NOMO-1 (cell line): ENCODE measurements around the gene PPP1R14C.
A peak's percentile ranks its signal among the peaks of the same experiment; 100 is the strongest.
"Not testable (repeated sequence)": the region's sequence is repeated elsewhere in the genome, so short reads cannot be mapped to it uniquely, and the experiment has no call there.

Experiments
- DNase-seq, 2 experiments: peaks; one replicate each; lab custom pipeline; 2025; ENCODE audit not compliant: unreplicated experiment in 2 of 2; lab: John Stamatoyannopoulos, UW

The PPP1R14C gene

DNA sequence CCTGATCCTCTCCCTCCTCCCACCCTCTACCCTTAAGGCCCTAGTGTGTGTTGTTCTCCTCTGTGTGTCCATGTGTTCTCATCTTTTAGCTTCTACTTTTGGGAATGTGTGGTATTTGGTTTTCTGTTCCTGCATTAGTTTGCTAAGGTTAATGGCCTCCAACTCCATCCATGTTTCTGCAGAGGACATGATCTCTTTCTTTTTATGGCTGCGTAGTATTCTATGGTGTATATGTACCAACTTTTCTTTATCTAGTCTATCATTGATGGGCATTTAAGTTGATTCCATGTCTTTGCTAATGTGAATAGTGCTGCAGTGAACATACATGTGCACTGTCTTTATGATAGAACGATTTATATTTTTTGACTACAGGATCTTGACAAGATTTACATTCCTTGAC lies 44.6 kb downstream of the PPP1R14C start:
- DNase-seq = not testable (repeated sequence)

GRCh38 chr6:150189122-150189521 lies 46.3 kb downstream of the PPP1R14C start:
- DNase-seq = no peak

DNA sequence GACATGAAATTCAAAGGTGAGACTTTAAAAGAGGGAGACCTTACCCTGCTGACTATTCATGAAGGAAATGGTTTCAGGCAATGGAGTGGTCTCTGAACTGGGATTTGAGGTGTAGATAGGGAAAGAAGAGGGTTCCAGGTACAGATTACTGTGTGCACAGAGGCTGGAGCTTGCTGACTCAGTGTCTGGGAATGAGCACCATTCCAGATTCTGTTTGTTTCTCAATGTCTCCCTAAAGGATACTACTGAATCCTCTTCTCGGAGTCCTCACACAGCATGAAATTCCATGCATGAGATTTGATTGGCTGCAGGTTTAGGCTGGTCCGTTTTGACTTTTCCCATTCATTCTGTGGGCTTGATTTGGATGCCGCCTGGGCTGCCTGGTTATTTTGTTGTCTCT lies 49.0 kb downstream of the PPP1R14C start:
- no peak for DNase-seq

DNA sequence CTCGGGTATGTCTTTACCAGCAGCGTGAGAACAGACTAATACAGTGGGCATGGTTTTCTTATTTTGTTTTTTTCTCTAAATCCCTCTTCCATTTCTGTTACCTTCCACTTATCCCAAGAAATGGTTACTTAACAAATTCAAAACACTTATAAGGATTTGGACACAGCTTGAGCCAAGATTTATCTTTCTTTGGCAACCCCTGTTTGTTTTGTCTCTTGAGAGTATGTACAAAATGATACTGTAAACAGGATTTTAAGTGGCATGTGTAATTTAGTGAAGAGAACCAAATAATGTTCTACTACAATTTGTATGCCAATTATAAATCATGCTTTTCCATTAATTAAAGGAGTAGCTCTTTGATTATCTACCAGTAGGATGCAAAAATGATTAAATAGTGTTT lies 51.4 kb downstream of the PPP1R14C start:
- no peak for DNase-seq

GRCh38 chr6:150195996-150196417 lies 53.2 kb downstream of the PPP1R14C start:
- peak; percentile 90 to 98 for DNase-seq

GRCh38 chr6:150196942-150197745 lies 54.3 kb downstream of the PPP1R14C start:
- DNase-seq = no peak

- no peak for DNase-seq
Observed at GRCh38 chr6:150198532-150198931, 55.7 kb downstream of the PPP1R14C start.

DNA sequence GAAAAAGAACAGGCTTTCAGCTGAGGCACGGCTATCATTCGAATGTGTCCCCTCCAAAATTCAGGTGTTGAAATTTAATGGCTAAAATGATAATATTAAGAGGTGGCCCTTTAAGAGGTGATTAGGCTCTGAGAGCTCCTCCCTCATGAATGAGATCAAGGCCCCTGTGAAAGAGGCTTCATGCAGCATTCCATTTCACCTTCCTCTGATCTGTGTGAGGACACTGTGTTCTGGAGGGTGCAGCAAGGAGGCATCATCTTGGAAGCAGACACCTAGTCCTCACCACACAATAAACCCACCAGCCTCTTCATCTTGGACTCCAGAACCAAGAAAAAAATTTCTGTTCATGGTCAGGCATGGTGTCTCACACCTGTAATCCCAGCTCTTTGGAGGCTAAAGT lies 56.4 kb downstream of the PPP1R14C start:
- DNase-seq = no peak

DNA sequence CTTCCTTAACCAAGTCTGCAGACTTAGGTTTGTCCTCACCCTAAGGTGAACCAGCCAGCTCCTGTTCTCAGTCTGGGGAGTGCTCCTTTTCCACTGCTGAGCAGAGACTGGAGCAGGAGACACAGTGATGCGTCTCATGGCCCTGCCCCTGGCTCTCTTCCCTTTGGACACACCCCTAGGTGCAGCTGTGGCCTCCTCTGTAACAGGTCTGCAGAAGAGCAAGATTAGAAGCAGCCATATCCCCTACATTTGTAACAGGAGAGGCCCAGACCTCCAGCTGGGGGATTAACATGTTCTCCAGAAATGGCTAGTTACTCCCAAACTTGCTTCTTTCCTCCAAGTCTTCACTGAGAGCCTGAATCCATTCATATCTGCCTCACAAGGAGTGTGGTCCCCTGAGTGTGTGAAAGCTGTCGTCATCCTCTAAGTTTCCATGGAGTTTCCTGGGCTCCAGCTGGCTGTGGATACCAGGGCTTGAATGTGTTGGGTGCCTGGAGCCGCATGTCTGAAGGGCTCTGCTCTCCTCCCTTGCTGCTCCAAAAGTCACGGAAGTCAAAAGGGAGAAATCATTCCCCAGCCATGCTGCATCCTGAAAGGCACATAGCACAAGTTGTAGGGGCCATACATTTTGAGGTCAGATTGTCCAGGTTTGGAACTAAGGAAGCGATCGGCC lies 57.7 kb downstream of the PPP1R14C start:
- no peak for DNase-seq

DNA sequence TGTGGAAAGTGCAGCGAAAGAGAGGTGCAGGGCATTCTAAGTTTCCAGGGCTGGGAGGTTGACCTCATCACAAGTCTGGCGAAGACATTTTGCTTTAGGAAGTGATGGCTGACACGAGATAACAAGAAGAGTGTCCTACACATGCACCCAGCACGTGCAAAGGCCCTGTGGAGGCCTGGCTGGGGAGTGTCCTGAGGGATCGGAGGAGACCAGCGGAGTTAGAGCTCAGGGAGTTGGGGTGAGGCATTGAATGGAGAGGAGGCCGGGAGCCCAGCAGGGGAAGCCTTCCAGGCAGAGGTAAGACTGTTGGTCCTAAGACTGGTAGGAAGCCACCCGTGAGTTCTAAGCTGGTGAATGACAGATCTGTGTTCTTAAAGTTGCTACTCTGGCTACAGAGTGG lies 58.4 kb downstream of the PPP1R14C start:
- no peak for DNase-seq

DNA sequence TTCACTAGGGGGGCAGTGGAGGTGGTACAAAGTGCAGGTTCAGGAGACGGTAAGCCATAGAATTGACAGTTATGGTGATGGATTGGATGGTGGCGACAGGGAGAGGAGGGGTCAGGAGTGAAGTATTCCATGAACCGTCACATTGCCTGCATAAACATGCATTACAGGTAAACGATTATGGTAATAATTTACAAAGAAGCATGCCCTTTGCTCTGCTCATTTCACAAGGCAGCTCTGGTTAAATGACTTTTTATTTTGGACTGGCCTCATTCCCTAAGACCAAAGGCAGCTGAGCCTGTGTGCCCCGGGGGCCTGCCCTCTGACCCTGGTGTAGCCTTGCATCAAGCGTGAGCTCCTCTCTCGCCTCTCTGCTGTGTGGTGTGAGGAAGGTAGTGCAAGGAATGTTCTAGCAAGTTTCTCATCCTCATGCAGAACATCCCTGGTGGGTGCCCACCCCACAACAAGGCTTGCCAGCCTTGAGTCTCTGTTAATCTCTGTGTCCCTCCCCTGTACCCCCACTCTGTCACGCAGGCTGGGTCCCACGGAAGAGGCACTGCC lies 59.0 kb downstream of the PPP1R14C start:
- DNase-seq = no peak

DNA sequence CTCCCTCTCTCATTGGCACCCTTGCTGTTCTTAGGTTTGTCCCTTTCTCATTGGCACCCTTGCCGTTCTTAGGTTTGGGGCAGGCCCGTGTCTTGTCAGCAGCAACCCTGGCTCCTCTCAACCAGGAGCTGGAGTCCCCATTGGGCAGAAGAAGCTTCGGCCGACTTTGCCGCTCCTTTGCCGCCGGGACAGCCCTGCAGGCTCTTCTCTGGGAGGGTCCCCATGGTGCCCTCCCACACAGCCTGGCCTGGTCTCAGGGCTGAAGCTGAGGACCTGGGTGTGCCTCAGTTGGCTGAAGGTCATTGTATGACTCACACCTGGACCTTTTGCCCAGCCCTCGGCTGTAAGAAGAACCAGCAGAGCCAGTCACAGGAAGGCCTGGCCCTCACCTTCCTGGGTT lies 59.6 kb downstream of the PPP1R14C start:
- no peak for DNase-seq

- no peak for DNase-seq
Observed at GRCh38 chr6:150202934-150203333, 60.1 kb downstream of the PPP1R14C start.

GRCh38 chr6:150203378-150203777 lies 60.5 kb downstream of the PPP1R14C start:
- no peak for DNase-seq

DNA sequence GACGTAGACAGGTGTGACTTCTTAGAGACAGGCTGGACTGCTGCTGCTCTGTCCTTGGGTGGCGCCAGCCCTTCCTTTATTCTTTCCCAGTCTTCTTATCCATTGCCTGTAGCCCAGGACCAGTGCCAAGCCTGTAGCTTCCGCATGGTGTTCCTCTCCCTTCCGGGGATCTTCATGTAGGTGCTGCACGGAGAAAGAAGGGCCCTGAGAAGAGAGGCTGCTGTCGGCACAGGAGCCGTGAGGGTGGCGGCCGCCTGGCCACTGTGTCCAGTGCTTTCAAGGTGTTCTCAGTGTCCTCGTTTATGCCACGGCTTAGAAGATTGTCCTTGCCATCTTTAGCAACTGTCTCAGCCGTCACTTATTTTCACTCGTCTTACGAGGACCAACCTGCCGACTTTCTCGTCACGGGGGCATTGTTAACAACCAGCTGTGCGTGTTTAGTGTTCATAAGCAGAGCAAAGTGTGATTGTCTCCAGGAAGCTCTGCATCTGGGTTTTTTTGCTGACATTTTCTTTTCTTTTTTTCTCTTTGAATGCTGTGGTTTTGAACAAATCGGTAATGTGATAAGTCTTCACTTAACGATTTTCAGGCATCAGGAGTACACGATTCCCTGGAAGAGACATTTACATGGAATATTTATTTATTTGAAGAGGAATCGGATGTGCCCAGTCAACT lies 61.2 kb downstream of the PPP1R14C start:
- DNase-seq = no peak

GRCh38 chr6:150204705-150205472 lies 62.0 kb downstream of the PPP1R14C start:
- DNase-seq = no peak

GRCh38 chr6:150207931-150208570 lies 65.2 kb downstream of the PPP1R14C start:
- DNase-seq = no peak

GRCh38 chr6:150208611-150209352 lies 65.9 kb downstream of the PPP1R14C start:
- no peak for DNase-seq

DNA sequence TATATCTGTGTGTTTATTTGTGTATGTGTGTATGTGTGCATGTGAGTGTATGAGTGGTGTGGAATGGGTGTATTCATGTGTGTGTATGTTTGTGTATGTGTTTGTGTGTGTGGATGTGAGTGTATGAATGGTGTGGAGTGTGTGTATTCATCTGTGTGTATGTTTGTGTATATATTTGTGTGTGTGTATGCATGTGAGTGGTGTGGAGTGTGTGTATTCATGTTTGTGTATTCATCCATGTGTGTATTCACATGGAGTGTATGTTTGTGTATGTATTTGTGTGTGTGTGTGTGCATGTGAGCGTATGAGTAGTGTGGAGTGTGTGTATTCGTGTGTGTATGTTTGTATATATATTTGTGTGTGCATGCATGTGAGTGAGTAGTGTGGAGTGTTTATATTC lies 66.6 kb downstream of the PPP1R14C start:
- DNase-seq = no peak
